Neural cell (in vitro differentiated cells): ENCODE data around the gene PRM2. TPM values are rescaled to one million over a fixed set of nuclear protein-coding genes. Genes with fewer than 3 reads are reported as not detected.

Experiments used
- H2AFZ ChIP-seq: fragments of 200-600, 300-800 bp; sonication (generic), shearing (Covaris generic); 2 replicates; pipeline ENCODE4 v1.6.0; 2014; ENCODE audit warnings: low read depth, mild to moderate bottlenecking, antibody characterized with exemption, low read length, moderate library complexity
- H3F3A ChIP-seq: fragments of 200-600 bp; shearing (Covaris generic); 2 replicates; pipeline ENCODE4 v1.6.1; 2016; ENCODE audit warnings: mild to moderate bottlenecking, moderate library complexity, mixed read lengths, antibody characterized with exemption, low read length; ENCODE audit not compliant: insufficient read depth, poor library complexity, severe bottlenecking
- H3K27ac ChIP-seq: fragments of 200-600, 300-800 bp; sonication (generic), shearing (Covaris generic); 2 replicates; pipeline ENCODE4 v1.5.1; 2014; ENCODE audit warnings: mild to moderate bottlenecking, low read length, moderate library complexity
- H3K27me3 ChIP-seq: fragments of 300-800, 200-600 bp; sonication (generic), shearing (Covaris generic); 2 replicates; pipeline ENCODE4 v1.6.0; 2014; ENCODE audit warnings: mild to moderate bottlenecking, low read depth, low read length, moderate library complexity; ENCODE audit not compliant: insufficient read depth
- H3K36me3 ChIP-seq: fragments of 300-800, 200-600 bp; sonication (generic), shearing (Covaris generic); 2 replicates; pipeline ENCODE4 v1.5.1; 2014; ENCODE audit warnings: mild to moderate bottlenecking, antibody characterized with exemption, low read length, moderate library complexity; ENCODE audit not compliant: insufficient read depth
- H3K4me2 ChIP-seq: fragments of 300-800, 200-600 bp; sonication (generic), shearing (Covaris generic); 2 replicates; pipeline ENCODE4 v1.6.0; 2014; ENCODE audit warnings: mild to moderate bottlenecking, low read length
- H3K4me3 ChIP-seq: fragments of 300-800, 200-600 bp; sonication (generic), shearing (Covaris generic); 2 replicates; pipeline ENCODE4 v1.5.1; 2014; ENCODE audit warnings: mild to moderate bottlenecking, low read length, moderate library complexity
- H3K79me2 ChIP-seq: fragments of 200-600 bp; shearing (Covaris generic); replicated peaks from 2 replicates; pipeline ENCODE4 v1.6.0; 2014; ENCODE audit warnings: mild to moderate bottlenecking, low read length, moderate library complexity; ENCODE audit not compliant: insufficient read depth
- H3K9ac ChIP-seq: fragments of 300-800, 200-600 bp; sonication (generic), shearing (Covaris generic); 2 replicates; pipeline ENCODE4 v1.6.1; 2016; ENCODE audit warnings: mild to moderate bottlenecking, low read length, mixed read lengths
- H3K9me2 ChIP-seq: fragments of 200-600 bp; shearing (Covaris generic); 2 replicates; pipeline ENCODE4 v1.6.1; 2016; ENCODE audit warnings: mild to moderate bottlenecking, low read length, mixed read lengths; ENCODE audit not compliant: insufficient read depth
- H3K9me3 ChIP-seq: fragments of 200-600, 300-800 bp; sonication (generic), shearing (Covaris generic); 2 replicates; pipeline ENCODE4 v1.6.1; 2016; ENCODE audit warnings: mild to moderate bottlenecking, mixed run types, low read length, moderate library complexity, mixed read lengths
- H4K20me1 ChIP-seq: fragments of 200-600 bp; shearing (Covaris generic); 2 replicates; pipeline ENCODE4 v1.6.1; 2016; ENCODE audit warnings: mild to moderate bottlenecking, mixed run types; ENCODE audit not compliant: insufficient read depth
- EP300 ChIP-seq: fragments of 450-650 bp; conservative IDR thresholded peaks from 2 replicates; pipeline ENCODE4 v1.6.1; 2014; ENCODE audit warnings: antibody characterized with exemption, mild to moderate bottlenecking, moderate library complexity; ENCODE audit not compliant: poor library complexity, severe bottlenecking
- EZH2 ChIP-seq: fragments of 200-600, 300-800 bp; shearing (Covaris generic), sonication (generic); IDR thresholded peaks from 2 replicates; pipeline ENCODE4 v1.6.1; 2014; ENCODE audit warnings: antibody characterized with exemption, low read length, borderline replicate concordance, mild to moderate bottlenecking; ENCODE audit not compliant: insufficient read depth, poor library complexity, severe bottlenecking
- MXI1 ChIP-seq: fragments of 450-650 bp; conservative IDR thresholded peaks from 2 replicates; pipeline ENCODE4 v1.6.1; 2014; ENCODE audit warnings: antibody characterized with exemption, mild to moderate bottlenecking; ENCODE audit not compliant: poor library complexity, severe bottlenecking
- POLR2AphosphoS5 ChIP-seq: IDR thresholded peaks from 2 replicates; pipeline ENCODE4 v1.6.1; 2012
- RAD21 ChIP-seq: fragments of 450-650 bp; conservative IDR thresholded peaks from 2 replicates; pipeline ENCODE4 v1.6.1; 2014; ENCODE audit warnings: antibody characterized with exemption, mild to moderate bottlenecking, moderate library complexity
- REST ChIP-seq: IDR thresholded peaks from 2 replicates; pipeline ENCODE4 v1.6.1; 2012; ENCODE audit warnings: borderline replicate concordance
- SMC3 ChIP-seq: fragments of 450-650 bp; conservative IDR thresholded peaks from 2 replicates; pipeline ENCODE4 v1.6.1; 2014; ENCODE audit warnings: antibody characterized with exemption, mild to moderate bottlenecking, moderate library complexity; ENCODE audit not compliant: poor library complexity
- TAF1 ChIP-seq: IDR thresholded peaks from 2 replicates; pipeline ENCODE4 v1.6.1; 2012; ENCODE audit warnings: low read depth
- polyA plus RNA-seq: library from polyadenylated mRNA; depleted of rRNA; stranded (reverse); fragments of >200 nt; gene quantifications from 2 replicates; pipeline ENCODE4 v1.2.3, GENCODE V29; 2014
- TF ChIP-seq, protein P1 (sequence below): fragments of 450-650 bp; IDR thresholded peaks from 2 replicates; pipeline ENCODE4 v1.5.1; 2014; ENCODE audit warnings: antibody characterized with exemption, mild to moderate bottlenecking, moderate library complexity; ENCODE audit not compliant: poor library complexity, severe bottlenecking

The PRM2 gene
- polyA plus RNA-seq, 1 donor from 2014 or later: not detected

GRCh38 chr16:11321662-11322061 lies 45.4 kb upstream of the PRM2 start:
- Histone ChIP-seq H3K9ac (no peak overlapping the region), H3F3A (no peaks in the 10 kb centered on the region), H3K4me2 (no peak overlapping the region), H3K9me2 (no peaks in the 10 kb centered on the region), H3K9me3 (no peaks in the 10 kb centered on the region), H4K20me1 (no peaks in the 10 kb centered on the region), H3K27me3 (no peaks in the 10 kb centered on the region), H3K79me2 (no peaks in the 10 kb centered on the region), H3K36me3 (no peaks in the 10 kb centered on the region), H3K4me3 (no peak overlapping the region), H2AFZ (no peak overlapping the region), H3K27ac (no peak overlapping the region)
- TF ChIP-seq TAF1 (no peak), SMC3 (no peak), EP300 (no peak), RAD21 (no peak), POLR2AphosphoS5 (no peak), REST (no peak), MXI1 (no peak), EZH2 (no peak)
- TF ChIP-seq, protein P1, sequence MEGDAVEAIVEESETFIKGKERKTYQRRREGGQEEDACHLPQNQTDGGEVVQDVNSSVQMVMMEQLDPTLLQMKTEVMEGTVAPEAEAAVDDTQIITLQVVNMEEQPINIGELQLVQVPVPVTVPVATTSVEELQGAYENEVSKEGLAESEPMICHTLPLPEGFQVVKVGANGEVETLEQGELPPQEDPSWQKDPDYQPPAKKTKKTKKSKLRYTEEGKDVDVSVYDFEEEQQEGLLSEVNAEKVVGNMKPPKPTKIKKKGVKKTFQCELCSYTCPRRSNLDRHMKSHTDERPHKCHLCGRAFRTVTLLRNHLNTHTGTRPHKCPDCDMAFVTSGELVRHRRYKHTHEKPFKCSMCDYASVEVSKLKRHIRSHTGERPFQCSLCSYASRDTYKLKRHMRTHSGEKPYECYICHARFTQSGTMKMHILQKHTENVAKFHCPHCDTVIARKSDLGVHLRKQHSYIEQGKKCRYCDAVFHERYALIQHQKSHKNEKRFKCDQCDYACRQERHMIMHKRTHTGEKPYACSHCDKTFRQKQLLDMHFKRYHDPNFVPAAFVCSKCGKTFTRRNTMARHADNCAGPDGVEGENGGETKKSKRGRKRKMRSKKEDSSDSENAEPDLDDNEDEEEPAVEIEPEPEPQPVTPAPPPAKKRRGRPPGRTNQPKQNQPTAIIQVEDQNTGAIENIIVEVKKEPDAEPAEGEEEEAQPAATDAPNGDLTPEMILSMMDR: no peak

- no peak overlapping the region for H3K4me2 ChIP-seq
- H3K9ac ChIP-seq: no peak overlapping the region
- H3K4me3 ChIP-seq: no peak overlapping the region
- no peak overlapping the region for H2AFZ ChIP-seq
- H3K27ac ChIP-seq: no peak overlapping the region
- H3K36me3 ChIP-seq: no peaks in the 10 kb centered on the region
- no peaks in the 10 kb centered on the region for H3K9me2 ChIP-seq
- TF ChIP-seq EP300: no peak
- no peak for TF ChIP-seq POLR2AphosphoS5
- TF ChIP-seq EZH2: no peak
- no peak for TF ChIP-seq REST
- TF ChIP-seq, protein P1: no peak
- TF ChIP-seq MXI1: no peak
- TF ChIP-seq TAF1: no peak
- TF ChIP-seq RAD21: no peak
- TF ChIP-seq SMC3: no peak
- H3K9me3 ChIP-seq: no peaks in the 10 kb centered on the region
- H3K79me2 ChIP-seq: no peaks in the 10 kb centered on the region
- H4K20me1 ChIP-seq: no peaks in the 10 kb centered on the region
- no peaks in the 10 kb centered on the region for H3F3A ChIP-seq
- H3K27me3 ChIP-seq: no peaks in the 10 kb centered on the region
These were observed 43.9 kb upstream of the PRM2 start for GRCh38 chr16:11320170-11320569.
